Prostate gland (tissue), 2 donors: ENCODE data around the gene NPTXR.

Source experiments
- CTCF ChIP-seq, 4 experiments: fragments of 200-600 bp in 2 of 4; fragments of 450-650 bp in 2 of 4; sonication (generic) in 2 of 4; IDR thresholded peaks; 1 replicate in 3 of 4; 2 replicates in 1 of 4; pipeline ENCODE4 v1.5.1; 2016 to 2019; ENCODE audit warnings: antibody characterized with exemption in 4 of 4, mild to moderate bottlenecking in 2 of 4, moderate library complexity in 2 of 4
- POLR2AphosphoS5 ChIP-seq: sonication (generic); formaldehyde crosslinking; IDR thresholded peaks from one replicate; pipeline ENCODE4 v1.6.1; 2017; ENCODE audit warnings: antibody characterized with exemption

- TF ChIP-seq CTCF (IDR thresholded peaks at IDR 0.05) (no peak), POLR2AphosphoS5 (no peak)
These were observed 25.8 kb upstream of the NPTXR start for GRCh38 chr22:38869663-38870062.
